MCF 10A (cell line): ENCODE data around the gene ACVR2A. TPM values are rescaled to one million over a fixed set of nuclear protein-coding genes. Genes with fewer than 3 reads are reported as not detected.

Source experiments
- BruUV-seq: library from RNA; stranded (reverse); fragments of 400-500 nt; replicated peaks from 2 replicates; lab custom pipeline; 2021; lab: Mats Ljungman, UMichigan
- CTCF ChIA-PET: fragments of 300-600 bp; sonication (Branson Sonifier 250); formaldehyde crosslinking; extraction: SDS; loops from one replicate; lab custom pipeline; 2021; ENCODE audit warnings: antibody characterized with exemption, inconsistent platforms; lab: Yijun Ruan, JAX
- POLR2A ChIA-PET: fragments of 300-600, 350-650 bp; sonication (Branson Sonifier 250); formaldehyde crosslinking; extraction: SDS; loops from one replicate; lab custom pipeline; 2020; ENCODE audit warnings: antibody characterized with exemption, inconsistent platforms; lab: Yijun Ruan, JAX
- DNase-seq: peaks from one replicate; pipeline ENCODE4 v3.0.0-alpha.2; 2018; ENCODE audit not compliant: unreplicated experiment
- H3K27ac Mint-ChIP-seq: one replicate; pipeline ENCODE4 v1.8.0; 2022; ENCODE audit warnings: mild to moderate bottlenecking, low read depth, mixed read lengths; ENCODE audit not compliant: unreplicated experiment
- H3K27me3 Mint-ChIP-seq: one replicate; pipeline ENCODE4 v1.8.0; 2022; ENCODE audit warnings: mixed read lengths; ENCODE audit not compliant: insufficient read depth, unreplicated experiment
- H3K36me3 Mint-ChIP-seq: one replicate; pipeline ENCODE4 v1.8.0; 2022; ENCODE audit warnings: mild to moderate bottlenecking, moderate library complexity, mixed read lengths; ENCODE audit not compliant: insufficient read depth, unreplicated experiment
- H3K4me1 Mint-ChIP-seq: one replicate; pipeline ENCODE4 v1.8.0; 2022; ENCODE audit warnings: mixed read lengths; ENCODE audit not compliant: insufficient read depth, unreplicated experiment
- H3K4me3 Mint-ChIP-seq: one replicate; pipeline ENCODE4 v1.8.0; 2022; ENCODE audit warnings: mild to moderate bottlenecking, moderate library complexity, mixed read lengths; ENCODE audit not compliant: unreplicated experiment
- H3K9me3 Mint-ChIP-seq: one replicate; pipeline ENCODE4 v1.8.0; 2022; ENCODE audit warnings: mixed read lengths; ENCODE audit not compliant: unreplicated experiment
- intact Hi-C: fragments of 100-400 bp; cut with micrococcal nuclease; formaldehyde crosslinking; loops from 2 replicates; pipeline ENCODE4 v1.14.1; 2022
- total RNA-seq: library from RNA; stranded (reverse); gene quantifications from 2 replicates; pipeline ENCODE4 v1.2.3, GENCODE V29; 2022
- TF ChIP-seq, protein P1 (sequence below): fragments of 200-600 bp; IDR thresholded peaks from one replicate; pipeline ENCODE4 v1.8.0; 2022; ENCODE audit warnings: antibody characterized with exemption, mild to moderate bottlenecking; ENCODE audit not compliant: unreplicated experiment

The ACVR2A gene
- total RNA-seq, 1 experiment from 2014 or later = 11.2 TPM

DNA sequence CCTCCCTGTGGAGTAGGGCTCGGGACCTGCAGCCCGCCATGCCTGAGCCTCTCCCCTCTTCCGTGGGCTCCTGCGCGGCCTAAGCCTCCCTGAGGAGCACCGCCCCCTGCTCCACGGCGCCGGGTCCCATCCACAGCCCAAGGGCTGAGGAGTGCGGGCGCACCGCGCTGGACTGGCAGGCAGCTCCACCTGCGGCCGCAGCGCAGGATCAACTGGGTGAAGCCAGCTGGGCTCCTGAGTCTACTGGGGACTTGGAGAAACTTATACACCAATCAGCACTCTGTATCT is 17.8 kb upstream of the ACVR2A start:
- Mint-ChIP-seq H3K4me1 (no peaks in the 10 kb centered on the region), H3K27ac (no peak overlapping the region), H3K36me3 (no peaks in the 10 kb centered on the region), H3K4me3 (no peak overlapping the region), H3K27me3 (no peaks in the 10 kb centered on the region), H3K9me3 (no peaks in the 10 kb centered on the region)
- no peak for DNase-seq
- intact Hi-C loops = loop anchor here (10.0 kb wide), 1 partner anchor 58 kb away; no protein-coding TSS in a partner anchor
- TF ChIP-seq, protein P1, sequence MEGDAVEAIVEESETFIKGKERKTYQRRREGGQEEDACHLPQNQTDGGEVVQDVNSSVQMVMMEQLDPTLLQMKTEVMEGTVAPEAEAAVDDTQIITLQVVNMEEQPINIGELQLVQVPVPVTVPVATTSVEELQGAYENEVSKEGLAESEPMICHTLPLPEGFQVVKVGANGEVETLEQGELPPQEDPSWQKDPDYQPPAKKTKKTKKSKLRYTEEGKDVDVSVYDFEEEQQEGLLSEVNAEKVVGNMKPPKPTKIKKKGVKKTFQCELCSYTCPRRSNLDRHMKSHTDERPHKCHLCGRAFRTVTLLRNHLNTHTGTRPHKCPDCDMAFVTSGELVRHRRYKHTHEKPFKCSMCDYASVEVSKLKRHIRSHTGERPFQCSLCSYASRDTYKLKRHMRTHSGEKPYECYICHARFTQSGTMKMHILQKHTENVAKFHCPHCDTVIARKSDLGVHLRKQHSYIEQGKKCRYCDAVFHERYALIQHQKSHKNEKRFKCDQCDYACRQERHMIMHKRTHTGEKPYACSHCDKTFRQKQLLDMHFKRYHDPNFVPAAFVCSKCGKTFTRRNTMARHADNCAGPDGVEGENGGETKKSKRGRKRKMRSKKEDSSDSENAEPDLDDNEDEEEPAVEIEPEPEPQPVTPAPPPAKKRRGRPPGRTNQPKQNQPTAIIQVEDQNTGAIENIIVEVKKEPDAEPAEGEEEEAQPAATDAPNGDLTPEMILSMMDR = no peak
- ChIA-PET CTCF (interaction anchor here (0.7 kb wide), 1 partner anchor 440 kb away, joined by 3 read pairs; no protein-coding TSS in a partner anchor), POLR2A (no interaction called here)
- no TSS peak for BruUV-seq

DNA sequence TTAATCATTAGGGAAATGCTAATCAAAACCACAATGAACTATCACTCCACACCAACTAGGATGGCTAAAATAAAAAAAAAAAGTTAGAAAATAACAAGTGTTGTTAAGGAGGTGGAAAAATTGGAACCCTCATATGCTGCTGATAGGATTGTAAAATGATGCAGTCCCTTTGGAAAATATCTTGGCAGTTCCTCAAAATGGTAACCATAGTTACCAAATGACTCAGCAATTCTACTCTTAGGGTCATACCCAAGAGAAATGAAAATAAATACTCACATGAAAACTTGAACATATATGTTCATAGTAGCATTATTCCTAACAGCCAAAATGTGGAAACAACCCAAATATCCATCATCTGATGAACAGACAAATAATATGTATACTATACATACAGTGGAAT is 15.7 kb upstream of the ACVR2A start:
- no peak overlapping the region for H3K27ac Mint-ChIP-seq
- CTCF ChIA-PET = no interaction called here
- no TSS peak for BruUV-seq
- DNase-seq = peak; percentile 80
- no peak overlapping the region for H3K4me3 Mint-ChIP-seq
- H3K36me3 Mint-ChIP-seq = no peaks in the 10 kb centered on the region
- no peaks in the 10 kb centered on the region for H3K9me3 Mint-ChIP-seq
- POLR2A ChIA-PET = no interaction called here
- intact Hi-C loops = loop anchor here (10.0 kb wide), 1 partner anchor 56 kb away; no protein-coding TSS in a partner anchor
- H3K27me3 Mint-ChIP-seq = no peaks in the 10 kb centered on the region
- TF ChIP-seq, protein P1 = no peak
- no peaks in the 10 kb centered on the region for H3K4me1 Mint-ChIP-seq

DNA sequence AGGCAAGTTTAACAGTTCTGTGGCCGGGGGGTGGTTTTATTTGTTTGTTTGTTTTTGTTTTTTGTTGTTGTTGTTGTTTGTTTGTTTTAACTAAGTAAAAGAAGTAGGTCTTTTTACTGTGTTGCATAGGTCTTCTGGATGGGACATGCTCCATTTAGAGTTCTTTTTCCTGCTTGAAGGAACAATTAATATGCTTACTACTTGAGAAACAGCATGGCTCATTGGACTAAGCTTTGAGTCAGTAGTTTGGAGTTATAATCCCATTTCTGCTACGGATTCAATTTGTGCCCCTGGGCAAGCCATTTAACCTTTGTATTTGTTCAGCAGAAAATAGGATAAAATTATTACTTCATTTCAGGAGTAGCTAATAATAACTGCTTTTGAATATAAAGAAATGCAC is 8.7 kb upstream of the ACVR2A start:
- BruUV-seq = no TSS peak
- Mint-ChIP-seq H3K36me3 (no peaks in the 10 kb centered on the region), H3K27me3 (no peaks in the 10 kb centered on the region), H3K9me3 (peaks cover 9% of the 10 kb centered on the region), H3K27ac (no peak overlapping the region), H3K4me3 (no peak overlapping the region), H3K4me1 (no peaks in the 10 kb centered on the region)
- intact Hi-C loops = no loop called here
- ChIA-PET CTCF (no interaction called here), POLR2A (no interaction called here)
- no peak for DNase-seq
- TF ChIP-seq, protein P1 = no peak

DNA sequence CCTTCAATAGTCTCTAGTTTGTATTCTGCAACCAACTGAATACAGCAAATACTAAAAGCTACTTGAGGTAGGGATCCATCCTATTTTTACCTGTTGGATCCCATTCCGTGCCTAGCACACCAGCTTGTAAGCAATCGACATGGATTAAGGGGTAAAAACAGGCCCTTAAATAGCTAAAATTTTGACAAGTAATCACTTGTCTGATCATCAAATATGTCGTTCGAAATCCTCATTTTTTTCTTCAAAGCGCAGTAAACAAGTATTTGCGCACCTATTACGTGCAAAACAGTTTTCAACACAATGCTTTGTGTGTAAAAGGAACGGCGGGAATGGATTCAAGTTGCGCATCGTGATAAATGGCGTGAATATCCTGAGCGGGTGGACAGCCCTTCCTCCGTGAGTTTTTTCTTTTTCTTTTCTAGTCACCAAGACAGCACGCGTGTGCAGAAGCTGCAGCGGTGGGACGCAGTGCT is 1.4 kb upstream of the ACVR2A start:
- CTCF ChIA-PET = interaction anchor here (0.6 to 1.2 kb wide), 9 partner anchors 26 to 919 kb away, joined by 3 to 5 read pairs (median 3); no protein-coding TSS in a partner anchor
- peak overlapping the region; percentile 89 for H3K27ac Mint-ChIP-seq
- no peak for DNase-seq
- POLR2A ChIA-PET = interaction anchor here (0.6 to 4.5 kb wide), 17 partner anchors 11 to 893 kb away, joined by 3 to 20 read pairs (median 4); no protein-coding TSS in a partner anchor
- TF ChIP-seq, protein P1 = no peak
- H3K4me1 Mint-ChIP-seq = peaks cover 16% of the 10 kb centered on the region
- H3K27me3 Mint-ChIP-seq = no peaks in the 10 kb centered on the region
- H3K36me3 Mint-ChIP-seq = no peaks in the 10 kb centered on the region
- intact Hi-C loops = loop anchor here (5.0 kb wide), 1 partner anchor 761 kb away; no protein-coding TSS in a partner anchor
- peak overlapping the region; percentile 92 for H3K4me3 Mint-ChIP-seq
- H3K9me3 Mint-ChIP-seq = no peaks in the 10 kb centered on the region
- BruUV-seq = TSS peak; percentile 73
